Measurements from ENCODE around the gene MIDN. TPM values are rescaled to one million over a fixed set of nuclear protein-coding genes. Genes with fewer than 3 reads are reported as not detected.

MIDN gene
- total RNA-seq, 1 experiment from 2014 or later: 7.2 TPM

GRCh38 chr19:1267477-1268225 is 19.3 kb downstream of the MIDN start:
- Histone ChIP-seq H3K4me1 (replicated peaks) (peaks cover 64% of the 10 kb centered on the region), H3K4me3 (no peak overlapping the region), H3K36me3 (peaks cover 35% of the 10 kb centered on the region), H3K9me3 (replicated peaks) (no peaks in the 10 kb centered on the region), H3K27ac (no peak overlapping the region), H3K27me3 (replicated peaks) (no peaks in the 10 kb centered on the region)
- no peak for DNase-seq (ENCODE audit: low read depth in 1 of 2, low spot score in 2 of 2)

- Histone ChIP-seq H3K9me3 (replicated peaks) (no peaks in the 10 kb centered on the region), H3K4me3 (no peak overlapping the region; the same call in 1 of the 2 replicates), H3K36me3 (peaks cover 43% of the 10 kb centered on the region), H3K4me1 (replicated peaks) (peaks cover 56% of the 10 kb centered on the region), H3K27me3 (replicated peaks) (no peaks in the 10 kb centered on the region), H3K27ac (no peak overlapping the region)
- DNase-seq (ENCODE audit: low read depth in 1 of 2, low spot score in 2 of 2): no peak
Measured at GRCh38 chr19:1268226-1269064, 20.1 kb downstream of the MIDN start.

GRCh38 chr19:1269065-1269477 is 20.7 kb downstream of the MIDN start, which contains the start of gene CIRBP:
TSS of gene CIRBP (plus strand) at chr19:1269332. CDS start at chr19:1270934, 1,602 bp downstream.
- no peaks in the 10 kb centered on the region for H3K9me3 ChIP-seq (replicated peaks)
- no peaks in the 10 kb centered on the region for H3K27me3 ChIP-seq (replicated peaks)
- peaks cover 49% of the 10 kb centered on the region for H3K36me3 ChIP-seq
- peak within 1 kb of the TSS; percentile 84 for H3K27ac ChIP-seq
- peak; percentile 99 to 100 for DNase-seq (ENCODE audit: low read depth in 1 of 2, low spot score in 2 of 2)
- H3K4me3 ChIP-seq: peak within 1 kb of the TSS; percentile 82
- peaks cover 55% of the 10 kb centered on the region for H3K4me1 ChIP-seq (replicated peaks)

GRCh38 chr19:1269478-1270212 is 21.3 kb downstream of the MIDN start:
- peak; percentile 91 to 93 for DNase-seq (ENCODE audit: low read depth in 1 of 2, low spot score in 2 of 2)
- peaks cover 55% of the 10 kb centered on the region for H3K36me3 ChIP-seq
- peak overlapping the region; percentile 82 for H3K4me3 ChIP-seq
- H3K4me1 ChIP-seq (replicated peaks): peaks cover 56% of the 10 kb centered on the region
- no peaks in the 10 kb centered on the region for H3K9me3 ChIP-seq (replicated peaks)
- H3K27ac ChIP-seq: peak overlapping the region; percentile 84
- no peaks in the 10 kb centered on the region for H3K27me3 ChIP-seq (replicated peaks)

GRCh38 chr19:1270213-1270853 is 21.9 kb downstream of the MIDN start:
- H3K36me3 ChIP-seq: peaks cover 62% of the 10 kb centered on the region
- peaks cover 56% of the 10 kb centered on the region for H3K4me1 ChIP-seq (replicated peaks)
- peak overlapping the region; percentile 84 for H3K27ac ChIP-seq
- H3K27me3 ChIP-seq (replicated peaks): no peaks in the 10 kb centered on the region
- peaks cover 3% of the 10 kb centered on the region; the same call in 1 of the 2 replicates for H3K9me3 ChIP-seq (replicated peaks)
- no peak for DNase-seq (ENCODE audit: low read depth in 1 of 2, low spot score in 2 of 2)
- H3K4me3 ChIP-seq: peak overlapping the region; percentile 82

- peaks cover 66% of the 10 kb centered on the region for H3K36me3 ChIP-seq
- H3K4me3 ChIP-seq: no peak overlapping the region
- DNase-seq (ENCODE audit: low read depth in 1 of 2, low spot score in 2 of 2): no peak
- no peaks in the 10 kb centered on the region for H3K27me3 ChIP-seq (replicated peaks)
- peaks cover 5% of the 10 kb centered on the region; the same call in 1 of the 2 replicates for H3K9me3 ChIP-seq (replicated peaks)
- peaks cover 56% of the 10 kb centered on the region for H3K4me1 ChIP-seq (replicated peaks)
- H3K27ac ChIP-seq: no peak overlapping the region
Measured at GRCh38 chr19:1270854-1271527, 22.6 kb downstream of the MIDN start.

- Histone ChIP-seq H3K36me3 (peaks cover 69% of the 10 kb centered on the region), H3K4me3 (no peak overlapping the region), H3K4me1 (replicated peaks) (peaks cover 56% of the 10 kb centered on the region), H3K27ac (no peak overlapping the region), H3K9me3 (replicated peaks) (peaks cover 5% of the 10 kb centered on the region; the same call in 1 of the 2 replicates), H3K27me3 (replicated peaks) (no peaks in the 10 kb centered on the region)
- DNase-seq (ENCODE audit: low read depth in 1 of 2, low spot score in 2 of 2): no peak
Measured at GRCh38 chr19:1271528-1272422, 23.4 kb downstream of the MIDN start.

- no peak for DNase-seq (ENCODE audit: low read depth in 1 of 2, low spot score in 2 of 2)
- Histone ChIP-seq H3K9me3 (replicated peaks) (peaks cover 5% of the 10 kb centered on the region; the same call in 1 of the 2 replicates), H3K27ac (no peak overlapping the region), H3K36me3 (peaks cover 76% of the 10 kb centered on the region), H3K27me3 (replicated peaks) (no peaks in the 10 kb centered on the region), H3K4me3 (no peak overlapping the region), H3K4me1 (replicated peaks) (peaks cover 51% of the 10 kb centered on the region)
Measured at GRCh38 chr19:1272423-1273262, 24.3 kb downstream of the MIDN start.

GRCh38 chr19:1273263-1274041 is 25.1 kb downstream of the MIDN start:
- H3K27me3 ChIP-seq (replicated peaks): no peaks in the 10 kb centered on the region
- H3K9me3 ChIP-seq (replicated peaks): peaks cover 5% of the 10 kb centered on the region; the same call in 1 of the 2 replicates
- peaks cover 80% of the 10 kb centered on the region for H3K36me3 ChIP-seq
- no peak for DNase-seq (ENCODE audit: low read depth in 1 of 2, low spot score in 2 of 2)
- peaks cover 51% of the 10 kb centered on the region for H3K4me1 ChIP-seq (replicated peaks)
- no peak overlapping the region for H3K4me3 ChIP-seq
- no peak overlapping the region for H3K27ac ChIP-seq

GRCh38 chr19:1274081-1274851 is 25.9 kb downstream of the MIDN start:
- Histone ChIP-seq H3K4me1 (replicated peaks) (peaks cover 45% of the 10 kb centered on the region), H3K27me3 (replicated peaks) (no peaks in the 10 kb centered on the region), H3K4me3 (no peak overlapping the region; the same call in 1 of the 2 replicates), H3K27ac (no peak overlapping the region), H3K9me3 (replicated peaks) (peaks cover 5% of the 10 kb centered on the region; the same call in 1 of the 2 replicates), H3K36me3 (peaks cover 87% of the 10 kb centered on the region)
- no peak for DNase-seq (ENCODE audit: low read depth in 1 of 2, low spot score in 2 of 2)

Data from SJSA1 (cell line).